AG20443 (cell line): ENCODE data around the gene GATB.

ENCODE experiments used
- DNase-seq: peaks from one replicate; pipeline ENCODE4 v3.0.0; 2012; ENCODE audit warnings: low spot score, mixed read lengths

The GATB gene

GRCh38 chr4:151673908-151674520 lies 86.8 kb downstream of the GATB start:
- DNase-seq, result no peak

GRCh38 chr4:151672996-151673395 lies 87.8 kb downstream of the GATB start:
- no peak for DNase-seq

- no peak for DNase-seq
Observed at GRCh38 chr4:151671541-151672059, 89.2 kb downstream of the GATB start.

- no peak for DNase-seq
Observed at GRCh38 chr4:151670843-151671242, 90.0 kb downstream of the GATB start.

- DNase-seq, result no peak
Observed at GRCh38 chr4:151669990-151670389, 90.8 kb downstream of the GATB start.

DNA sequence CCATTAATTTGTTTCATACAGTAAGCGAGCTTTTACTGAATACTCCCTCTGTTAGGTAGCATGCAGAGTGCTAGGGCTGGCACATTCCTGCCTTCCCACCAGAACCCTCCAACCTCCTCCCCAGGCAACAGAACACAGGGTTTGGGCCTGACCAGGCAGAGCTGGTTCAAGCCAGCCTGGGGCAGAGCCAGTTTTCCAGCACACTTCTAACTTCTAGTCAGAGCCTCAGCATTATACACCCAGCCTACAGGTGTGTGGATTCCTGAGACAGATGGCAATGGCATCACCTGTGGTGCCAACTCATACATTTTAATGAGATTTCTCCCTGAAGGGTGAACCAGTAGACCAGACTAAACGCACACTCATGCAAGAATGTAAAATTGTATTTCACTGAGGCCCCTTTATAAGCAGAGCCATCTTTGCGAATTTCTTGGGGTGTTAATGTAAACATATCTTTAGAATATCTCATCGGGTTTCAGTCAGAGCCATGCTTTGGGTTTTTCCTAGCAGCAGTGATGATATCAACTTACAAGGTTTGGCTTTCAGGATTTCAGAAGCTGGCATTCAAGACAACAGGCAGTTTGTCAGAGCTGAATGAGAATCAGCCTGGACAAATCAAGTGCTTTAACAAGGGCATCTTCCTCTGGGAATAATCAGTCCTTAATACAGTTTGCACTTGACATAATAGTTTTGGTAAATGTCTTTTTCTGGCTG lies 92.0 kb downstream of the GATB start:
- DNase-seq, result no peak

DNA sequence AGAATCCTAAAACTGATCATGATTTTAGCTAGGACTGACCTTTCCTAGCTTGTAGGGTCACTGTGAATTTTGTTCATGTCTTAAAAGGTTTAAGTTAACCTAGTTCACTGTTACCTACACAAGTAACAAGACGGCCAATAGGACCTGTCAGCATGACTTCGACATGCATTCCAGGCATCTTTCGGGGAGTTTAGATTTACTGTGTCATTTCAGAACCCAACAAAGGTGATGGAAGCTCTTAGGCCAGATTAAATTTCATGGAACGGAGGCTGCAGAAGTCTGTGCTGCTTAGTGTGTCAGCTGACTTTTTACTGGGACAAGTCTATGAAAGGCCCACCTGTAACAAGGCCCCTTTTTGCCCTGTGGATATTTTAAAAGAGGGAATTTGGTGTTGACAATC lies 93.1 kb downstream of the GATB start:
- no peak for DNase-seq

DNA sequence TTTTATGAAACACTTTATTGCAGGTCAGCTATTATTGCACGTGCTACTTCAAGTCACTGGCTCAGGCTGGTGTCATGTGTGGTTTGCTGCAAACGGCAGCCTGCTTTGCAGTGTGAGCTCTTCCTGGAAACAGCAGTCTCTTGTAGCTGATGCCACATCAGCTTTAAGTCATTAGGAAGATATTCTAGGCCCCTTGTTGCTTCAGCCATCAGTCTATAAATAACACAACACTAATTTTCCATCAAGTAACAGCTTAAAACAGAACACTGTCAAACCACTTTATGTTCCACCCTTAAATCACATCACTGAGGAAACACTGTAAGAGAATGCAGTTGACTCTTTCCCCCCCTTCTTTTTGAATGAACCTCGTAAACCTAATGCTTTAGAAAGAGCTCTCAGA lies 93.8 kb downstream of the GATB start:
- DNase-seq, result peak; percentile 80

GRCh38 chr4:151666501-151666900 lies 94.3 kb downstream of the GATB start:
- DNase-seq, result no peak

- no peak for DNase-seq
Observed at GRCh38 chr4:151665785-151666127, 95.1 kb downstream of the GATB start.

- DNase-seq, result no peak
Observed at GRCh38 chr4:151665022-151665784, 95.6 kb downstream of the GATB start.

DNA sequence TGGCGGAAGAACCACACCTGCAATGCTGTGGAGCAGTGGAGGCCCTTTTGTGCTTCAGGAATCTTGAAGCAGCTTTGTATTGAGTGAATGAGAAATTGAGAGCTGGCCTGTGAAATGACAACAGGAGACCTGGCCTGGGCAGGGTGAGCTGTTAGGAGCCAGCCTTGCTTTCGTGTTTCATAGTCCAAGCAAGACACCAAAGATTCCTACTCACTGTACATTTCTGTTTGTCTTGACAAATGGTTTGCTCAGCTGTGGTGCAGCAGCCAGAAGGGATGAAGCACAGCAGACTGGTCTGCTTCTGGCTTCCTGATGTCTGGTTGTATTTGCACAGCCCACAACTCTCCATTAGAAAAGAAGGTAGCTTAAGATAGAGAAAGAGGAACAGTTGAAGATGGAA lies 96.5 kb downstream of the GATB start:
- DNase-seq, result no peak

DNA sequence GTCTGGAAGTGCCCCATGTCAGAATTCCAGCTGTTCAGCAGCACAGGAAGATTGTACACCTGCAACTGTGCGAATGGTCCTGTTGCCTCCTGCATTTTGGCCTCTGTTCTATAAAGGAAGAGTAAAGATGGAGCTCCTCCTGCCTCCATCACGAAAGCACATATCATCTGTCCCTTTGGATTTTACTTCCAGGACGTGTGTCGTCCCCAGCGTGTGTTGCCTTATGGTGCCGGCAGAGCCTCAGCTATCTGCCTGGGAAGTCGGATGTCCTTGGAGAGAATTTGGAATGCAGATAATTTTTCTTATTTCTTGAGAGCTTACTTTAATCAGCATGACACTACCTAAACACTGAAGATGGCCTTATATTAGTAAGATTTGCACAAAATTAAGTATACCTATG lies 97.7 kb downstream of the GATB start:
- no peak for DNase-seq

DNA sequence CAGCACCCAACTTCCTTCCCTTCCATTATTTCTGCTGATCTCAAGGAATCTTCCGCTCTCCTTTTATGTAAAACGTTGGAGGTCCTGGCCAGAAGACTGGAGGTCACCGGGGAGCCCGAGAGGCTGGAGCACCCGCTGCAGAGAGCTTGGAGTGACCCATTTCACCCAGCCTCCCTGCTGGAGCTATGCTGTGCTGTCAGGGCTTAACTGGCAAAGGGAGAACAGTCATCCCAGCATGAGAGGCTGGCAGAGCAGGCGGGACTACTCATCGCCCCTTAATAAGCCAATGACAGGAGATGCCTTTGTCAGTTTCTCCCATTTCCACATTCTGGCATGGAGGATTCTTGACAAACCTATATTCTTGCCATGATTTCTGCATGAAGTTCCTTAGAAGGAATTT lies 98.9 kb downstream of the GATB start:
- DNase-seq, result no peak

GRCh38 chr4:151660676-151661075 lies 100.1 kb downstream of the GATB start:
- DNase-seq, result no peak

GRCh38 chr4:151659601-151660364 lies 101.0 kb downstream of the GATB start:
- peak; percentile 42 for DNase-seq

DNA sequence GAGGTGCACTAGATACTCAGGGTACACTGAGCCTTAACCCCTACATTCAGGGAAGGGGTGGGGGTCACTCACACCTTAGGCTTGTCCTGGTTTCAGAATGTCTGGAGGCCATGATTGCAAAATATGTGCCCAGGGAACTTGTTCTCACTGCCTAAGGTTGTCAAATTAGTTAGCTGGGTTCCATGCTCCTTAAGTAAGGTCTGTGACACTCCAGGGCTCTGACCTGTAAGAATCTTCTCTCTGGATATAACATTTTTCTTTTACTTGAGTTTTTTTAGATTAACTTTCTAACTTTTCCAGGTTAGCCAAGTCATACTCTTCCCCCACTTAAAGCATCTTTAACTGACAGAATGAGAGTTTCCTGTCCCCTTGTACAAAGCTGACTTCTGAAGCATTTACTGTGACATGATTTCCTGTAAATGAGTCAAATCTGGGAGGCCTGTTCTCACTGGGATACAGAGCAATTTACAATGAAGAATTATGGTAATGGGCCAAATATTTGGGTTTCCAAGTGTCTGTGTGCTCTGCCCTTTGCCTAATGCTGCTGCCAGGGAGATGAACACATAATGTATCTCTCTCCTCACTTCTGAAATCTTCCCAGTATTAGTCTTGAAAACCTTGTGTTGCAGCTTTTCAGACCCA lies 101.7 kb downstream of the GATB start:
- peak; percentile 68 for DNase-seq

- DNase-seq, result no peak
Observed at GRCh38 chr4:151657896-151658295, 102.9 kb downstream of the GATB start.

DNA sequence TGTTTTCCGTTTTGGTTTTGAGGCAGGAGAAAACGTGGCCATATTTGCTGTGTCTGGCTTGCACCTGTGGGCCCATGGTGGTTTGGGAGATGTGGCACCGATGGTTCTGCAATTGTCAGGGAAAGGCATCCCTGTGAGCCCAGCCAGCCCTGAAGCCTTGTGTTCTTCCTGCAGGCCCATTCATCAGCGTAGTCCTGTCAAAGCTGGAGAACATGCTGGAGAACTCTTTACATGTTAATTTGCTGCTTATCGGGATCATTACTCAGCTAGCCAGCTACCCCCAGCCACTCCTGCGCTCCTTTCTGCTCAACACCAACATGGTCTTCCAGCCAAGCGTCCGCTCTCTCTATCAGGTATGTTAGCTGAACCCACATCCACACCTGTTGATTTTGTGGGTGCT lies 104.7 kb downstream of the GATB start:
- DNase-seq, result no peak

DNA sequence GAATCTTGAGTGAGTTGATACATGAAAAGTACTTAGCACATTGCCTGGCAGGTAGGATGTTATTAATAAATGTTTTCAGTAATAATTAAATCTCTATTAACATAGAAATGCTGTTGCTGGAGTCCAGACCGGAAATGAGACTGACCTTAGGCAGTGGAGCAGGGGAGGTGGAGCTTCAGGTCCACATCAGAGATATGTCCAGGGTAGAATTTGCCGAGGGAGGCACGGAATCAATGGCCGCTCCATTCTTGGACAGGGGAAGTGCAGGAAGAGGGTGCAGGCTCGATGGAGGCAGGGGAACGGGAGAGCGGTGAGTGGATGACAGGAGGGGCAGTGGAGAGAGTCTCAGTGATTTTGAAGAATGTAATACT lies 107.3 kb downstream of the GATB start:
- DNase-seq, result peak; percentile 43

- DNase-seq, result peak; percentile 66
Observed at GRCh38 chr4:151652841-151653547, 107.8 kb downstream of the GATB start.
